H1 (cell line): ENCODE measurements around the gene ACTR1A. TPM values are rescaled to one million over a fixed set of nuclear protein-coding genes. Genes with fewer than 3 reads are reported as not detected.
"Not testable (repeated sequence)": the region's sequence is repeated elsewhere in the genome, so short reads cannot be mapped to it uniquely, and the experiment has no call there.

ENCODE experiments used
- CTCF ChIA-PET: fragments of 300-600 bp; sonication (Branson Sonifier 250); formaldehyde crosslinking; loops from one replicate; lab custom pipeline; 2021; ENCODE audit not compliant: partially characterized antibody; lab: Charles Lee
- POLR2A ChIA-PET: fragments of 300-600 bp; sonication (Branson Sonifier 250); formaldehyde crosslinking; loops from one replicate; lab custom pipeline; 2021; ENCODE audit warnings: inconsistent platforms; ENCODE audit not compliant: partially characterized antibody; lab: Charles Lee
- DNase-seq, 2 experiments: peaks; one replicate each; pipeline versions ENCODE4 v3.0.0 to v3.0.0-alpha.2; 2010 to 2022; ENCODE audit warnings: low spot score in 2 of 2, low read depth in 1 of 2, mixed read lengths in 1 of 2
- FAIRE-seq: peaks from 2 replicates; lab custom pipeline; 2011; peaks lifted over from hg19 to GRCh38; lab: Jason Lieb, UNC
- H2AFZ ChIP-seq: 2 replicates; pipeline ENCODE4 v1.8.1; 2012; ENCODE audit warnings: low read length, inconsistent platforms
- H2AK5ac ChIP-seq: 2 replicates; pipeline ENCODE4 v1.6.1; 2013; ENCODE audit warnings: low read depth, low read length
- H2BK120ac ChIP-seq: replicated peaks from 2 replicates; pipeline ENCODE3; 2013; ENCODE audit warnings: low read depth, low read length, inconsistent platforms
- H2BK12ac ChIP-seq: 2 replicates; pipeline ENCODE4 v1.6.1; 2013; ENCODE audit warnings: low read depth, low read length
- H2BK15ac ChIP-seq: 2 replicates; pipeline ENCODE4 v1.6.1; 2013; ENCODE audit warnings: low read length
- H2BK20ac ChIP-seq: 2 replicates; pipeline ENCODE4 v1.6.1; 2013; ENCODE audit warnings: low read length
- H2BK5ac ChIP-seq: 2 replicates; pipeline ENCODE4 v1.6.1; 2013; ENCODE audit warnings: low read depth, low read length
- H3K14ac ChIP-seq: 2 replicates; pipeline ENCODE4 v1.6.1; 2013; ENCODE audit warnings: inconsistent platforms; ENCODE audit not compliant: insufficient read length
- H3K18ac ChIP-seq: 2 replicates; pipeline ENCODE4 v1.6.1; 2013; ENCODE audit warnings: low read length; ENCODE audit errors: extremely low read depth
- H3K23ac ChIP-seq: 2 replicates; pipeline ENCODE4 v1.6.1; 2013; ENCODE audit warnings: inconsistent platforms; ENCODE audit not compliant: insufficient read length
- H3K23me2 ChIP-seq: 2 replicates; pipeline ENCODE4 v1.6.1; 2013; ENCODE audit warnings: low read depth, low read length
- H3K27ac ChIP-seq: 2 replicates; pipeline ENCODE4 v1.6.1; 2011; ENCODE audit warnings: low read depth, low read length, inconsistent platforms
- H3K27me3 ChIP-seq, 4 experiments: replicated peaks in 1 of 4; 1 replicate in 1 of 4; 2 replicates in 3 of 4; pipeline versions ENCODE4 v1.6.1 to v1.8.1; 2011 to 2013; ENCODE audit warnings: low read length in 3 of 4, mild to moderate bottlenecking in 3 of 4, inconsistent platforms in 2 of 4, mixed read lengths in 2 of 4, moderate library complexity in 1 of 4; ENCODE audit not compliant: control insufficient read depth in 3 of 4, insufficient read depth in 3 of 4; ENCODE audit errors: extremely low read depth in 1 of 4
- H3K36me3 ChIP-seq, 4 experiments: 2 replicates each; pipeline versions ENCODE4 v1.6.1 to v1.8.1; 2011 to 2013; ENCODE audit warnings: mild to moderate bottlenecking in 4 of 4, low read length in 3 of 4, moderate library complexity in 2 of 4, control low read depth in 1 of 4, inconsistent platforms in 1 of 4; ENCODE audit not compliant: insufficient read depth in 4 of 4, control insufficient read depth in 2 of 4
- H3K4ac ChIP-seq: replicated peaks from 2 replicates; pipeline ENCODE3; 2013; ENCODE audit warnings: low read length, low read depth, mixed read lengths, inconsistent platforms; ENCODE audit not compliant: insufficient read length
- H3K4me1 ChIP-seq, 4 experiments: replicated peaks in 1 of 4; 1 replicate in 1 of 4; 2 replicates in 3 of 4; pipeline versions ENCODE4 v1.6.1 to v1.8.1; 2011 to 2013; ENCODE audit warnings: low read length in 3 of 4, inconsistent platforms in 2 of 4, mixed read lengths in 1 of 4; ENCODE audit not compliant: insufficient read depth in 4 of 4, control insufficient read depth in 3 of 4
- H3K4me2 ChIP-seq, 2 experiments: 2 replicates each; pipeline versions ENCODE4 v1.6.1 to v1.8.1; 2011 to 2013; ENCODE audit warnings: low read depth in 2 of 2, low read length in 2 of 2, control low read depth in 1 of 2, inconsistent platforms in 1 of 2, mild to moderate bottlenecking in 1 of 2; ENCODE audit not compliant: insufficient read depth in 1 of 2
- H3K4me3 ChIP-seq, 4 experiments: fragments of 200-600, 300-600 bp in 1 of 4; sonication (generic), shearing (Covaris generic), sonication (Bioruptor Twin) in 1 of 4; 2 replicates each; pipeline versions ENCODE4 v1.5.1 to v1.8.1; 2011 to 2016; ENCODE audit warnings: low read length in 4 of 4, low read depth in 3 of 4, control low read depth in 2 of 4, inconsistent platforms in 2 of 4, mild to moderate bottlenecking in 2 of 4, mixed read lengths in 1 of 4, moderate library complexity in 1 of 4; ENCODE audit not compliant: insufficient read depth in 2 of 4; ENCODE audit errors: extremely low read depth in 1 of 4
- H3K56ac ChIP-seq: replicated peaks from 2 replicates; pipeline ENCODE3; 2013; ENCODE audit warnings: low read depth, mild to moderate bottlenecking, mixed read lengths, low read length, inconsistent platforms; ENCODE audit not compliant: insufficient read length
- H3K79me1 ChIP-seq: 2 replicates; pipeline ENCODE4 v1.6.1; 2013; ENCODE audit warnings: low read depth, low read length, control low read depth
- H3K79me2 ChIP-seq, 2 experiments: 2 replicates each; pipeline versions ENCODE4 v1.6.1 to v1.8.1; 2012 to 2013; ENCODE audit warnings: low read length in 2 of 2, mild to moderate bottlenecking in 2 of 2, inconsistent platforms in 1 of 2; ENCODE audit not compliant: insufficient read depth in 2 of 2, control insufficient read depth in 1 of 2
- H3K9ac ChIP-seq, 4 experiments: replicated peaks in 1 of 4; 1 replicate in 1 of 4; 2 replicates in 3 of 4; pipeline versions ENCODE4 v1.6.1 to v1.8.1; 2011 to 2013; ENCODE audit warnings: low read depth in 3 of 4, low read length in 3 of 4, control low read depth in 2 of 4, mild to moderate bottlenecking in 2 of 4, moderate library complexity in 2 of 4, inconsistent platforms in 1 of 4; ENCODE audit errors: extremely low read depth in 1 of 4
- H3K9me3 ChIP-seq, 2 experiments: 2 replicates each; pipeline versions ENCODE4 v1.6.1 to v1.8.1; 2012 to 2013; ENCODE audit warnings: mild to moderate bottlenecking in 2 of 2, moderate library complexity in 2 of 2, control low read depth in 1 of 2, inconsistent platforms in 1 of 2, low read depth in 1 of 2, low read length in 1 of 2, mixed read lengths in 1 of 2; ENCODE audit not compliant: insufficient read depth in 2 of 2
- H4K20me1 ChIP-seq, 2 experiments: replicated peaks in 1 of 2; 2 replicates each; pipeline versions ENCODE3 to v1.8.1; 2011 to 2013; ENCODE audit warnings: inconsistent platforms in 2 of 2, low read length in 2 of 2, mild to moderate bottlenecking in 1 of 2; ENCODE audit not compliant: insufficient read depth in 2 of 2, control insufficient read depth in 1 of 2
- H4K5ac ChIP-seq: 2 replicates; pipeline ENCODE4 v1.6.1; 2013; ENCODE audit warnings: low read length, low read depth, mixed read lengths, inconsistent platforms; ENCODE audit not compliant: insufficient read length
- H4K8ac ChIP-seq: 2 replicates; pipeline ENCODE4 v1.8.0; 2013; ENCODE audit warnings: mild to moderate bottlenecking, moderate library complexity, low read length, inconsistent platforms; ENCODE audit not compliant: insufficient read depth; ENCODE audit errors: extremely low read depth
- H4K91ac ChIP-seq: replicated peaks from 2 replicates; pipeline ENCODE3; 2013; ENCODE audit warnings: low read length, mixed read lengths, inconsistent platforms; ENCODE audit not compliant: insufficient read length
- WGBS, 2 experiments: shearing (Covaris generic) in 1 of 2; methylation state at CpG; one replicate each; pipeline versions ENCODE4 v1.1.6 to v1.1.7; 2013 to 2015; ENCODE audit warnings: low lambda C conversion rate in 2 of 2, mixed read lengths in 2 of 2, inconsistent platforms in 1 of 2, low coverage in 1 of 2, missing lambda C conversion rate in 1 of 2; ENCODE audit not compliant: insufficient replicate concordance in 2 of 2, insufficient coverage in 1 of 2, insufficient read length in 1 of 2; ENCODE audit errors: extremely low coverage in 1 of 2, missing lambda C conversion rate in 1 of 2; 5-methylcytosine and 5-hydroxymethylcytosine counted together
- polyA plus RNA-seq, 7 experiments: library from polyadenylated mRNA; depleted of rRNA in 3 of 7; stranded (reverse) in 5 of 7; unstranded in 2 of 7; fragments of >200 nt in 5 of 7; fragments of 200-250 nt in 2 of 7; gene quantifications; 1 replicate in 5 of 7; 2 replicates in 1 of 7; 4 replicates in 1 of 7; pipeline versions ENCODE4 v1.2.1 to v1.2.3, GENCODE V29; 2011 to 2013; ENCODE audit warnings: missing spikeins in 2 of 7, mixed read lengths in 2 of 7
- total RNA-seq: library from RNA; stranded (reverse); fragmentation: NEBNext Ultra II Directional; extraction: Animal tissue kit (Norgen Biotek cat#: 25700); gene quantifications from 2 replicates; pipeline ENCODE4 v1.2.1, GENCODE V29; 2021

Gene ACTR1A
- total and polyA plus RNA-seq, 2 of the 8 experiments (the other 6 are each of a cell fraction or from before 2014, with no cell fraction given) = 78.6 to 86.3 TPM

DNA sequence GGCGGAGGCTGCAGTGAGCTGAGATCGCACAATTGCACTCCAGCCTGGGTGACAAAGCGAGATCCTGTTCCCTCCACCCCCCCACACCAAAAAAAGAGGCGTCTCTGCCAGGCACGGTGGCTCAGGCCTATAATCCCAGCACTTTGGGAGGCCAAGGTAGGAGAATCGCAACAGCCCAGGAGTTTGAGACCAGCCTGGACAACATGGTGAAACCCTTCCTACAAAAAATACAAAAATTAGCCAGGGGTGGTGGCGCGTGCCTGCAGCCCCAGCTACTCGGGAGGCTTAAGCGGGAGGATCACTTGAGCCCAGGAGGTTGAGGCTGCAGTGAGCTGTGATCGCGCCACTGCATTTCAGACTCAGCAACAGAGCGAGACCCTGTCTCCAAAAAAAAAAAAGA lies 1.8 kb downstream of the ACTR1A start:
- peak overlapping the region in 1 of 2 experiments; percentile 90; a peak in 1 of 4 replicates for H3K4me2 ChIP-seq

More for the DNA sequence above, 1.8 kb downstream of the ACTR1A start:
- FAIRE-seq, POLR2A ChIA-PET, H3K79me1 ChIP-seq, H3K23ac ChIP-seq, H3K9me3 ChIP-seq, H2AFZ ChIP-seq, H2AK5ac ChIP-seq, DNase-seq, H2BK12ac ChIP-seq, H3K4ac ChIP-seq, H2BK120ac ChIP-seq, H2BK5ac ChIP-seq, H3K14ac ChIP-seq, H4K91ac ChIP-seq, H3K18ac ChIP-seq, H3K27me3 ChIP-seq, H4K5ac ChIP-seq, H3K56ac ChIP-seq, H2BK15ac ChIP-seq, H3K27ac ChIP-seq, H3K9ac ChIP-seq, H2BK20ac ChIP-seq, H3K36me3 ChIP-seq: not testable (repeated sequence)
- Histone ChIP-seq H3K4me1 (peaks cover 0 to 10% (median 3%) of the 10 kb centered on the region in 4 experiments; a peak in 4 of 7 replicates), H4K20me1 (peaks cover 13 to 21% of the 10 kb centered on the region in 2 experiments), H4K8ac (peak overlapping the region; percentile 65; the same call in 1 of the 2 replicates), H3K4me3 (peak overlapping the region in 1 of 4 experiments; percentile 90; a peak in 1 of 8 replicates), H3K23me2 (peaks cover 14% of the 10 kb centered on the region), H3K79me2 (peaks cover 0 to 57% of the 10 kb centered on the region in 2 experiments; a peak in 3 of 4 replicates)
- CTCF ChIA-PET = interaction anchor here (0.6 to 16.5 kb wide), 6 partner anchors 18 to 278 kb away, joined by 3 to 182 read pairs (median 4); no protein-coding TSS in a partner anchor
- 92% methylated on average over 12 of the region's 13 CpGs; no CpG with 5 or more reads in 1 of the 2 experiments for WGBS, 2 experiments
